HFF-Myc (cell line): ENCODE results near the gene CLRN2.
"Not testable (repeated sequence)": the region's sequence is repeated elsewhere in the genome, so short reads cannot be mapped to it uniquely, and the experiment has no call there.

ENCODE experiments used
- DNase-seq: peaks from one replicate; pipeline ENCODE4 v3.0.0-alpha.2; 2011; ENCODE audit warnings: low read depth; ENCODE audit errors: extremely low read depth
- H3K4me3 ChIP-seq: replicated peaks from 2 replicates; pipeline ENCODE4 v1.5.1; 2011; ENCODE audit warnings: low read depth, mild to moderate bottlenecking, control low read depth, low read length
- TF ChIP-seq, protein P1 (sequence below): IDR thresholded peaks from 2 replicates; pipeline ENCODE4 v1.5.1; 2012; ENCODE audit warnings: mild to moderate bottlenecking, low read depth, low read length, control low read depth; ENCODE audit errors: missing control alignments

Gene CLRN2

DNA sequence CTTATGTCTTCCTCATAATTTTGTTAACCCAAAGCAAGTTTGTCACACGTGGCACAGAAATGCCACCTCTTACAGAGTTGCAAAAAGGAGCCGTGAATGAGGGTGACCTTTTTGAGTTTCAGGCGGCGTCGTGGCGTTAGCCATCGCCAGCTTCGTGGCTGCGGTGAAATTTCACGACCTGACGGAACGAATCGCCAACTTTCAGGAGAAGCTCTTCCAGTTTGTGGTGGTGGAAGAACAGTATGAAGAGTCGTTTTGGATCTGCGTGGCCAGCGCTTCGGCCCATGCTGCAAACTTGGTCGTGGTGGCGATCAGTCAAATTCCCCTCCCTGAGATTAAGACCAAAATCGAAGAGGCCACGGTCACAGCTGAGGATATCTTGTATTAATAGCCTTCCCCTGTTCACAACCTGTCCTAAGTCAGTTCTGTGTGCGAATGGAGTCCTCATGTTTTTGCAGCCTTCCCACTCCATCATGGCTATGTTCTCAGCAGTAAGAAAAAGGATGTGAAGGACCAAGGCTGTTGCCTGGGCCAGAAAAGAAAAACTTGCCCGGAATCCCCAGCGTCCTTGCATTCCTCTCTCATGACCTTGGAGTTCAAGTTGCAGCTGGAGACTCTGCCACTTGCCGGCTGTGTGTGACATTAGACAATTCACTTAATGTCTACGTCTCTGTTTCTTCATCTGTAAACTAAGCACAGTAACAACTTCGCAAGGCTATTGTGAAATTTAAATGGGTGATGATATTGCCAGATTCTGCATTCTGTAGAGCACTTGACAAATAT, 11.9 kb downstream of the CLRN2 start:
- H3K4me3 ChIP-seq, result no peak overlapping the region
- no peak for DNase-seq
- TF ChIP-seq, protein P1, sequence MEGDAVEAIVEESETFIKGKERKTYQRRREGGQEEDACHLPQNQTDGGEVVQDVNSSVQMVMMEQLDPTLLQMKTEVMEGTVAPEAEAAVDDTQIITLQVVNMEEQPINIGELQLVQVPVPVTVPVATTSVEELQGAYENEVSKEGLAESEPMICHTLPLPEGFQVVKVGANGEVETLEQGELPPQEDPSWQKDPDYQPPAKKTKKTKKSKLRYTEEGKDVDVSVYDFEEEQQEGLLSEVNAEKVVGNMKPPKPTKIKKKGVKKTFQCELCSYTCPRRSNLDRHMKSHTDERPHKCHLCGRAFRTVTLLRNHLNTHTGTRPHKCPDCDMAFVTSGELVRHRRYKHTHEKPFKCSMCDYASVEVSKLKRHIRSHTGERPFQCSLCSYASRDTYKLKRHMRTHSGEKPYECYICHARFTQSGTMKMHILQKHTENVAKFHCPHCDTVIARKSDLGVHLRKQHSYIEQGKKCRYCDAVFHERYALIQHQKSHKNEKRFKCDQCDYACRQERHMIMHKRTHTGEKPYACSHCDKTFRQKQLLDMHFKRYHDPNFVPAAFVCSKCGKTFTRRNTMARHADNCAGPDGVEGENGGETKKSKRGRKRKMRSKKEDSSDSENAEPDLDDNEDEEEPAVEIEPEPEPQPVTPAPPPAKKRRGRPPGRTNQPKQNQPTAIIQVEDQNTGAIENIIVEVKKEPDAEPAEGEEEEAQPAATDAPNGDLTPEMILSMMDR, result no peak

DNA sequence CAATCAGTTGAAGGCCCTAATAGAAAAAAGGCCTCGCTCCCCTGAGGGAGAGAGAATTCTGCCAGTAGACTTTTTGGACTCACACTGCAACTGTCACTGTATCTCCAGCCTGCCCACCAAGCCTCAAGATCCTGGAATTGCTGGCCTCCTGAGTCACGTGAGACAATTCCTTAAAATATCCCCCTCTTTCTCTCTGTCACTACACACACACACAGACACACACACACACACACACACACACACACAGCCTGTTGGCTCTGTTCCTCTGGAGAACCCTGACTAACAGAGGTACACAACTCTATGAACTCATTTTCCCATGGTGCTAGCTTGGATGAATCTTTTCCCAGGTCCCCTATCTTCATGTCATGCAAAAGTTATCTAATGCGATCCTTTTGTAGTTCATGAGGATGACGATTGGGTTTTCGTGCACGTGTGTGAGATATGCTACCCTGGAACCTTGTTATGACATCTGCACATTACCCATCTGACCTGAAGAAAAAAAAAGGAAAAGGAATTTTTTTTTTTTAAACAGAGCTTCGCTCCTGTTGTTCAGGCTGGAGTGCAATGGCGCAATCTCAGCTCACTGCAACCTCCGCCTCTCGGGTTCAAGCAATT, 13.7 kb downstream of the CLRN2 start:
- TF ChIP-seq, protein P1, result no peak
- DNase-seq, result no peak
- no peak overlapping the region for H3K4me3 ChIP-seq

DNA sequence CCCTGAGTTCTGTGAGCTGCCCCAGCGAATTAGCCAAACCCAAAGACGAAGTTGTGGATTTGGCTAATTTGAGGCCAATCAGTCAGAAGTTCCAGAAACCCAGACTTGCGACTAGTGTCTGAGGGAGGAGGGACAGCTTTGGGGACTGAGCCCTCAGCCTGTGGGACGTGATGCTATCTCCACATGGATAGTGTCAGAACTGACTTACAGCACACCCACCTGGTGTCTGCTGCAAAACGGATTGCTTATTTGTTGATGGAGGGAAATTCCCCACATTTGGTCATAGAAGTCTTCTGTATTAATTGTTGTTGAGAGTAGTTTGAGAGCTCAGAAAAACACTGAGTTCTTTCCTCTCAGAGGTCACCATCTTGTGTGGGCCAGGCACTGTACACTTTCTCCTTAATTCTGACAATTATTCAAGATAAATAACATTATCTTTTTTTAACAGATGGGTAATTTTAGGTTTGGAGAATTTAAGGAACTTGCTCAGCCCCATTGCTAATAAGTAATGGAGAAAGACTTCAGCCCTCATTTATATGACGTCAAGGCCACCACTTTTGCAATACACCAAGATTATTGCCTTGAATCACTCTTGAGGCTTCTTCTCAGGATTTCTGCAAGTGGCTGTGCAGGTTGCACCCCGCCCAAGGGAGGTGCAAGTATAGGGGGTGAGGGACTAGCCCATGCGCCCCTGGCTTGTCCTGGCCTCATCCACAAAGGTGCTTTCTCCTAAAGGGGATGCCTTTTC, 16.7 kb downstream of the CLRN2 start:
- DNase-seq, result no peak
- TF ChIP-seq, protein P1, result no peak

DNA sequence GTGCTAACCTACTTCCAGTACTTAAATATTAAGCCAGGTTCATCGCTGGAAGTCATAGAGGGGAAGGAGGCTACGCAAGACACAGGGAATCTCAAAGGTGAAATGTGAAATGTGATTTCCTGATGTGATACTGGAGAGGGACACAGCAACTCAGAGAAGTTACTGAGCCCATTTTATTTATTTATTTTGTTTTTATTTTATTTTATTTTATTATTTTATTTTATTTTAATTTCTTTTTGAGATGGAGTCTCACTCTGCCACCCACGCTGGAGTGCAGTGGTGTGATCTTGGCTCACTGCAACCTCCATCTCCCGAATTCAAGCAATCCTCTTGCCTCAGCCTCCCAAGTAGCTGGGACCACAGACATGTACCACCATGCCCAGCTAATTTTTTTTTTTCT, 19.7 kb downstream of the CLRN2 start:
- no peak for DNase-seq
- TF ChIP-seq, protein P1, result no peak
- H3K4me3 ChIP-seq, result no peak overlapping the region

More for the DNA sequence above, 16.7 kb downstream of the CLRN2 start:
- H3K4me3 ChIP-seq, result no peak overlapping the region

DNA sequence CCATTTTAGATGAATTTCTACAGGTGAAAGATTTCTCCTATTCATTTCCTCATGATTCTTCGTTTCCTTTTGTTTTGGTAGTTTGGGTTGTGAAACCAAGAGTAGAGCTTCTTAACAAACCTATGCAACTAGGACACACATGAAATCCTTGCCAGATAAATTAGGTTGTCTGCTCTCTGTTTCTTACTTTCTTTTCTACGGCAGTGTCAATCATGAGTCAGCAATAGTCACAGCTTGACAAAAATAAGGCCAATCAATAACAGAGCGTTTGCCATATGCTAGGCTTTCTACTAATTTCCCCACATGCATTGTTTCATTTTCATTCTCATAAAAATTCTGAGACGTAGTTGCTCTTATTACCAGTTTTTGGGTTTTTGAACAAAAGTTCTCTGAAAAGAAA, 20.3 kb downstream of the CLRN2 start:
- H3K4me3 ChIP-seq, result no peak overlapping the region
- no peak for DNase-seq
- TF ChIP-seq, protein P1, result no peak

DNA sequence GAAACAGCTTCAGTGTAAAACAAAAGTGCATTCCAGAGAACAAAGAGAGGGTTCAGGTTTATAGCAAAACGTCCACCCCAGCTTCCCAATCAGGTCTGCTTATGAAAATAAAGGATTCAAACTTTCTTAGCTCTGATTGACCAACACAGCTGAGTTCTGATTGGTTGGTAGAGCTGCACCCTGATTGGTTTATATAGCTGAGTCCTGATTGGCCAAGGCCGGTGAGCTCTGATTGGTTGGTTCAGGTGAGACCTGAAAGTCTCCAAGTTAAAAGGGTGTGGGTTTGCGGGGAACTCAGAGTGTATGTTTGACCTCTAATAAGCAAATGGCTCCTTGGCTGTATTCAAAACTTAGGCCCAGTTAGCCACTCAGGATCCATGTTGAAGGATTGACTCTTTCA, 20.9 kb downstream of the CLRN2 start:
- no peak overlapping the region for H3K4me3 ChIP-seq
- TF ChIP-seq, protein P1, result no peak
- DNase-seq, result no peak

DNA sequence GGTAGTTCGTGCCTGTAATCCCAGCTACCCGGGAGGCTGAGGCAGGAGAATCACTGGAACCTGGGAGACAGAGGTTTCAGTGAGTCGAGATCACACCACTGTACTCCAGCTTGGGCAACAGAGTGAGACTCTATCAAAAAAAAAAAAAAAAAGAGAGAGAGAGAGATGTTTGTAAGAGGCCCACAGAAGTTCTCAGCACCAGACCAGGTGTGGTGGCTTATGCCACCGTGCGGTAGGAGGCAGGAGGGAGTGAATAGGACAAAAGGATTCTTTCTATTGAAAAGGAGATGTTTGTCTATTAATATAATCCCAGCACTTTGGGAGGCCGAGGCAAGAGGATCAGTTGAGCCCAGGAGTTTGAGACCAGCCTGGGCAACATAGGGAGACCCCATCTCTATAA, 22.1 kb downstream of the CLRN2 start:
- H3K4me3 ChIP-seq, DNase-seq: not testable (repeated sequence)
